GM19238 (cell line): ENCODE data around the gene HIC2.
"Not testable (repeated sequence)": the region's sequence is repeated elsewhere in the genome, so short reads cannot be mapped to it uniquely, and the experiment has no call there.

ENCODE experiments used
- DNase-seq: peaks from one replicate; pipeline ENCODE4 v3.0.0; 2011; ENCODE audit warnings: low spot score; ENCODE audit not compliant: insufficient read length

Gene HIC2

DNA sequence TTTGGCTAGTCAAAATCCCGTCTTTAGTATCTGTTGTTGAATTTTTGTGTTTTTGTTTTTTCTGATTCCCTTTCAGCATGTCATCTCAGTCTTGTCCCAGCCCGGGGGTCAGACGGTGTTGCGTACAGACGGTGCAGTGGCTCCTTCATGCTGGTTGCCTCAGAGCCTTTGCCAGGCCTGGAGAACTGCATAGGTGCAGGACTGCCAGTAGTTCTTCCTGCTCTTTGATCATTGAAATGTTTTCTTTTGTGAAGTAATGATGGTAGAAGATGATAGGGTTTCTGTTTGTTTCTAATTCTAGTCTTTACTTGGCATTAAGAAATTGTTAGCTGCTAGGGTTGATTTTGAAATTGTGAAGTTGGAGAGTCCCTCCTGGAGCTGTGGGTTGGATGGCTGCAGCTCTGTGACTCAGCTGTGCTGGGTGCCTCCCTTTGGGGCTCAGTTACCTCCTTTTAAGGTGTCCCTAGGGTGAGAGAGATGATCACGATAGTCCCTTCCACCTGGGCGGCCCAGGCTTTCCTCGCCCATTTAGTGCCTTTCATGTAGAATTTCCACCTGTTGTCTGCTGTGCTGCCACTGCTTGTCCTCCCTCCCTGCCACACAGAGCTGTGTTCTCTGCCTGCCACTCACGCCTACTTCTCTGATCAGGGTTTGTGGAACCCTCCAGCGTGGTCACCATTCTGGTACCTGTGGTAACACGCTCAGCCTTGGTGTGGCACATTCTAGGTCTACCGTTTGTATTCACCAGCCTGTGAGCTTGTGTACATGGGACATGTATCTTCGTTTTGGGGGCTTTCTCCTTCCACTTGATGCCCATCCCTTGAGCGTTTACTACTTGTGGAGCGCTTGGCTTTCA lies 17.4 kb downstream of the HIC2 start:
- not testable (repeated sequence) for DNase-seq

DNA sequence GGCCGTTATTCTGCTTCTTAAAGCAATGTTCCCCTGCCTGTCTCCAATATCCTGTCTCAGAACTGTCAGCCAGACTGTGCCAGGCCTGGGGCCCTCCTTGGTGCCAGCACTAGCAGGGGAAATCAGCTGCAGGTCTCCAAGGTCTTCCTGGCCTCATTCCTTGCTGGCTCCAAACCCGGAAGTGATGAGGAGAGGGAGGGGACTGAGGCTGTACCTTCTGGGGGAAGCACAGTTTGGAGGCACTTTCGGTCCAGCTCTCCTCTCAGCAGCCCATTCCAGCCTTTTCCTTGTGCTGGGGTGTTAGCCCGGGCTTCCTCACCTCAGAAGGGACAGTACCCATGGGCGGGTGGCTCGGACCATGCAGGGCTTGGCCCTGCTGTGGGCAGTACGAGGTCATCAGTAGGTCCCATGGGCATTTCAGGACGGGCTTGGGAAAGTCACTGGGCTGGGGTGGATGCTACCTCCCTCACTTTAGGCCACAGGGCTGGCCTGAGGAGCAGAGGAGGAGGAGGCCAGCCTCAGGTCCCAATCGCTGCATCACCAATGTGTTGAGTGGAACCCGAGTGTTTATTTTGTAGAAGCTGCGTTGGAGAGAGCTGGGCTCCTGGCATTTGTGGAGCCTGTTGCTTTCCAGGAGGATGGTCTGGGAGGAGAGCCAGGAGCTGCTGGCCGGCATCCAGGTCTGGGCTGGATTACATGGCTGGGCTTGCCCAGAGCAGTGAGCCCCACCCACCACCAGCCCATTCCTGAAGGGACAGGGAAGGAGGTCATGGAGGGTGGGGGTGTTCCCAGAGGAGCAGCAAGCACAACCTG lies 19.0 kb downstream of the HIC2 start:
- DNase-seq: not testable (repeated sequence)

DNA sequence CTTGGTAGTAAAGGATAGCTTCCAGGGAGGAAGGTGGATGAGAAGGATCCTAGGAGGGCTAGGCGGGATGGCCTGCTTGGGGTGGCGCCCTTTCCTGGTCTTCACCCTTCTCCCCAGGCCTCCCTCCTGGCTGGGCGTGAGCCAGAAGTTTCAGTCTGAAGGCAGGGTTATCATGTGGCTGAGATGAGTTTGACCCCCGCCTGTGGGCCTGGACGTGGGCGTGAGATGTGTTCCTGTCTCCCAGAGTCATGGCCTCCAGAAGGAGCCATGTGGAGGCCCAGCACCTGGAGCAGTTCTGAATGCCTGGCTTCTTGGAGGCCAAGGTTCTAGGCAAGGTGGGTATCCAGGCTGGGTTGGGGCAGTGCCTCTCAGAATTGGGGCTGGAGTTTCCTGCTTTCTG lies 20.8 kb downstream of the HIC2 start:
- DNase-seq: not testable (repeated sequence)

DNA sequence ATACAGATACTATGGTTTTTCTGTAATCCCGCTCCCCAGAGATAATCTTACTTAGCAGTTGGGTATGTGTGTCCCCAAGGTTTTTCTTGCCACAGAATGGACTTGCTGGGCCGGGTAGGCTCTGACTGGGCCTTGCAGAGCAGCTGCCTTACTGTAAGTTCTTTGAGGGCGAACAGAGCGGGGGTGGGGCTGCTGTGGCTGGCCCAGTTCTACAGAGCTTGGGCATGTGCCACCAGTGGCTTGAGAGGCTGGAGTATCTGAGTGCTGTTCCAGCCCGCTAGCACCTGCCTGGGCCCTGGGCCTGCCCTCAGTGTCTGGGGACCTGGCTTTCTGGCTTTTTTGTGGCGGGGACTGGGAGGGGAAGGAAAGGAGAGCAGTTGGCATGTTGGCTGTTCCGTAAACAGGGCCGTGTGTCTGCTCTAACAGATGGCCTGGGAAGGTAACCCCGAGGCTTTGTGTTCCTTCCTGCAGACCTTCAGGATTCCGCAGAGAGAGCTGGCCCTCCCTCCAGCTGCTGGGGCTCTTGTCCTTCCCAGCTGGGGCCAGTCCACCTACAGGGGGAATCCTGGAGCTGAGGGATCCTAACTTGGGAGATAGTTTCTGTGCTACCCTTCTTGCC lies 23.0 kb downstream of the HIC2 start:
- not testable (repeated sequence) for DNase-seq

DNA sequence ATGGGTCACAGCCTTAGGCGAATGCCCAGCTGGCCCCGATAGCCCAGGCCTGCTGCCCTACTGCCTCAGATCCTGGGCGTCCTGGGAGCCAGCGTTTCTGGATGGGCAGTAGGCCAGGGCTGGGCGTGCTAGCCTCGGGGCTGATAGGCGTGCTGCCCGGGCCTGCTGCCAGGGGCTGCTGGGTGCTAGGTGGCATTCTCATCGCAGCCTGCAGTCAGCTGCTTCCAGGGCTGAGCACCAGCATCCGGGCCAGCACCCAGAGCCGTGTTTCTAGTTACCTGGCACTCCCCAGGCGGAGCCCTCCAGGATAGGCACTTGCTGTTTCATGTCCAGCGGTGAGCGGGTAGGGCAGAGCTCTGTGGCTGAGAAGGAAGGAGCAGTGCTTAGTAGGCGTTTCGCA lies 23.5 kb downstream of the HIC2 start:
- DNase-seq: not testable (repeated sequence)

DNA sequence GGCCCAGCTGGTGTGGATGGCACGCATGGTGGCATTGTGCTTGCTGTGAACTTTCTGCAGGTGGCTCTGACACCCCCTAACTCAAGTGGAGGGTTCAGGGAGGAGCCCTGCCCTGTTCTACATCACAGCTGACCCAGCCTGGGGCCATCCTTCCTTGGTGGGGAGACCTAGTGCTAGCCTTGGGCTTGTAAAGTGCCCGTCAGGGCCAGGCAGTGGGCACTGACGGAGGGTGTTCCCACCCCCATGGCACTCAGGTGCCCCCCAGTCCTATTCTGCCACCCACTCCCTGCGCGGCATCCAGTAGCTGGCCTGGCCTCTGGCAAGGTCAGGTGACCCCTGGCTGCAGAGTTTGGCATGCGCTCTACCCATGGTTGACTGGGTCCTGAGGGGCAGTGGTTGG lies 24.0 kb downstream of the HIC2 start:
- not testable (repeated sequence) for DNase-seq

DNA sequence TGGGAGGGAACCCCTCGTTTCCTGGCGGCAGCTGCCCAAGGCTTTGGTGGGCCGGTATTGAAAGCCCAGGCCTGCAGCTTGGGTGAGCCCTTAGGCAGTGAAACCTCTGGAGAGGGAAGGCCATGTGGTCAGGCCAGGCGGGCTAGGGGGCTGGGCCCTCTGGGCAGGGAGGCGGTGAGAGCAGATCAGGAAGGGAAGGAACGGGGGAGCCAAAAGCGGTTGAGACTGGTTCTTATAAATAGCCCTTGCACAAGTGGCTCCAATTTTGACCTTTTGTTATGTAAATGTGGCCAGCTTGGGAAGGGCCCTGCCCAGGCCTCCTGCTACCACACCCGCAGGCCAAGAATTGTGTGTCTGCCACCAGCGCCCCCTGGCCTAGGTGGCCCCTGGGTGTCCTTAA lies 25.0 kb downstream of the HIC2 start:
- not testable (repeated sequence) for DNase-seq

DNA sequence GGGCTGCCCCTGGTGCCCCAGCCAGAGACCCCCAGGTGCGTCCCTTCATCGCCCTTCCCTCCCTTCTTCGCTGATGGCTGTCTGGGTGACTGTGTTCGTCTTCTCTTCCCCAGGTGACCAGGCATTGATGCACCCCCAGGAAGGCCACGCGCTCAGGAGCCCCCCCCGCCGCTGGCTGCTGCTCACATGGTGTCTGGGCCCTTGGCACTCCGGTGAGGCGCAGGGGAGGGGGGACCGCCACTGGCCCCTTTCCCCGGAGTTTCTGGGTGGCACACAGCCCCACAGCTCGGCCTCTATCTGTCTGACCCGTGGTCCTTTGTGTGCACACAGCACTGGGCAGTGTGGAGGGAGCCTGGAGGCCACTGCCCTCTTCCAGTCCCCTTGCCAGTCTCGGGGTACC lies 25.5 kb downstream of the HIC2 start:
- DNase-seq: not testable (repeated sequence)

DNA sequence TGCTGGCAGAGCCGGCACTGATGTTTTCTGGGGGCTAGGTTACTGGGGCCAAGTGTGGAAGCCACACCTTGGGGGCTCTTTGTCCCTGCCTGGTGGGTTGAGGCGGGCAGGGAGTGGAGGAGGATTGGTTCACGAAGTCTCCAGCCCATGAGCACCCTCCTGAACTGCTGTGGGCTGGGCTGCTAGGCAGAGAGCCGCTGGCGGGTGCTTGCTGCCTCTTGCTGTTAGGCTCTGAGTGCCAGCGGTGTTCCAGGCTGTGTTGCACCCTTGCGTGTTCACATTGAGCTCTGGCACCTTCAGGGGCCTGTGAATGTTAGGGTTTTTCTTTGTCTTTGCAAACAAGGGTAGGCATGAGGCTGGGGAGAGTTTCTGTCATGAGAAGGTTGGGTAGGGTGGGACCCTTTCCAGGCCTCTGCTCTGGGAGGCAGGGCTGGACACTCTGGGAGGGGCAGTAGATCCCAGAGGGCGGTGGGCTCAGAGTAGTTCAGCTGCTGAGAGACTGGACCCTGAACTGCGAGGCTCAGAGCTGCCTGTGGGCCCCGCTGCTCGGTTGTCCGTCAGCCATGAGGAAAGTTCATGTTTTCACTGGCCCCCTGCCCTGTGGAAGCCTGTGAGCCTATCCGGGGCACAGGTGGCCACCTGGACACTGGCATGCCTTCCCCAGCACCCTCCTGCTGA lies 26.0 kb downstream of the HIC2 start:
- no peak for DNase-seq

DNA sequence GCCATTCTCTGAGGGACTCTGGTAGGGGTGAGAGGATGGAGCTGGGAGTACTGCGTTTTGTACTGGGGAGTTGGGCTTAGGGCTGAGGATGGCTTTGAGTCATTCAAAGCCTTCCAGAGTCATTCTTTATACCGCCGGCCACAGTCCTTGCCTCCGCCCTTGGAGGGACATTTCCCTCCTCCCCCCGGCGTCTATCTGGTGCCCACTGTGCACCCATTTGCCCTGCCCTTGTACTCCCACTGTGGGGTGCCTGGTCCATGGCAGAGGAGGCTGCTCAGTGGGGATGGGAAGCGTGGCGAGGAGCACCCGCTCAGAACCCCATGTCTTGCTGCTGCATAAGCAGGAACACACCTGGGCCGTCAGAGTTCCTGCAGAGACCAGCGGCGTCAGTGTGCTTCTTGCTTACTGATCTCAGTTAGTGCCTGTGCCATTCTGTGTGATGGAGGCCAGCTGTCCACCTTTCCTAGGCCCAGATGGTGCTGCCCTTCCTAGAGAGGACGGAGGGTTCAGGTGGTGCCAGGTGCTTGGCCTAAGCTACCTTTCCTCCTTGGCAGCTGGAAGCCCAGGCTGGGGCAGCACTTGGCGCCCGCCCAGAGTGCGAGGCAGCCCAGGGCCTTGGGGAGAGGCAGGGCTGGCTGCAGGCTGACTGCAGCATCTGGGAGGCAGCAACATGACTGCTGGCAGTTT lies 26.7 kb downstream of the HIC2 start:
- DNase-seq: no peak

DNA sequence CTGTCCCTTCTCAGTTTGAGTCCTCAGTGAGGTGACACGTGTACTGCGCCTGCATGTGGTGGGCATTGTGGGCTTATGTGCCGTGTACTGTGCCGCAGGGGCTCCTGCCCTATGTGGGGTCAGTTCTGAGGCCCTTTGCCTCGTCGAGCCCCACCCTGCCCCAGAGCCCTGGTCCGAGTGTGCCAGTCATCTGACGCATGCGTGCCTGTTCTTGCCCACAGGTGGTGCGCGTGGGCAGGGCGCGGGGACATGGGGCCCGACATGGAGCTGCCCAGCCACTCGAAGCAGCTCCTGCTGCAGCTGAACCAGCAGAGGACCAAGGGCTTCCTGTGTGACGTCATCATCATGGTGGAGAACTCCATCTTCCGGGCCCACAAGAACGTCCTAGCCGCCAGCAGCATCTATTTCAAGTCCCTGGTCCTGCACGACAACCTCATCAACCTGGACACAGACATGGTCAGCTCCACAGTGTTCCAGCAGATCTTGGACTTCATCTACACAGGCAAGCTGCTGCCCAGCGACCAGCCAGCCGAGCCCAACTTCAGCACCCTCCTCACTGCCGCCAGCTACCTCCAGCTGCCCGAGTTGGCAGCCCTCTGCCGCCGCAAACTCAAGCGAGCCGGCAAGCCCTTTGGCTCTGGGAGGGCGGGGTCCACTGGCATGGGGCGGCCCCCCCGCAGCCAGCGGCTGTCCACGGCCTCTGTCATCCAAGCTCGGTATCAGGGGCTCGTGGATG lies 27.7 kb downstream of the HIC2 start:
- no peak for DNase-seq

DNA sequence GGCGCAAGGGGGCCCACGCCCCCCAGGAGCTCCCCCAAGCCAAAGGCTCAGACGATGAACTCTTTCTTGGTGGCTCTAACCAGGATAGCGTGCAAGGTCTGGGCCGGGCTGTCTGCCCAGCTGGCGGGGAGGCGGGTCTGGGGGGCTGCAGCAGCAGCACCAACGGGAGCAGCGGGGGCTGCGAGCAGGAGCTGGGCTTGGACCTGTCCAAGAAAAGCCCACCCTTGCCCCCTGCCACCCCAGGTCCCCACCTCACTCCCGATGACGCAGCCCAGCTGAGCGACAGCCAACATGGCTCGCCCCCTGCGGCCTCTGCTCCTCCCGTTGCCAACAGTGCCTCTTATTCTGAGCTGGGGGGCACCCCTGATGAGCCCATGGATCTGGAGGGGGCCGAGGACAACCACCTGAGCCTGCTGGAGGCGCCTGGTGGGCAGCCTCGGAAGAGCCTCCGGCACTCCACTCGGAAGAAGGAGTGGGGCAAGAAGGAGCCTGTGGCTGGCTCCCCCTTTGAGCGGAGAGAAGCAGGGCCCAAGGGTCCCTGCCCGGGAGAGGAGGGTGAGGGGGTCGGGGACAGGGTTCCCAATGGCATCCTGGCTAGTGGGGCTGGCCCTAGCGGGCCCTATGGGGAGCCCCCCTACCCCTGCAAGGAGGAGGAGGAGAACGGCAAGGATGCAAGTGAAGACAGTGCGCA lies 28.4 kb downstream of the HIC2 start:
- no peak for DNase-seq

DNA sequence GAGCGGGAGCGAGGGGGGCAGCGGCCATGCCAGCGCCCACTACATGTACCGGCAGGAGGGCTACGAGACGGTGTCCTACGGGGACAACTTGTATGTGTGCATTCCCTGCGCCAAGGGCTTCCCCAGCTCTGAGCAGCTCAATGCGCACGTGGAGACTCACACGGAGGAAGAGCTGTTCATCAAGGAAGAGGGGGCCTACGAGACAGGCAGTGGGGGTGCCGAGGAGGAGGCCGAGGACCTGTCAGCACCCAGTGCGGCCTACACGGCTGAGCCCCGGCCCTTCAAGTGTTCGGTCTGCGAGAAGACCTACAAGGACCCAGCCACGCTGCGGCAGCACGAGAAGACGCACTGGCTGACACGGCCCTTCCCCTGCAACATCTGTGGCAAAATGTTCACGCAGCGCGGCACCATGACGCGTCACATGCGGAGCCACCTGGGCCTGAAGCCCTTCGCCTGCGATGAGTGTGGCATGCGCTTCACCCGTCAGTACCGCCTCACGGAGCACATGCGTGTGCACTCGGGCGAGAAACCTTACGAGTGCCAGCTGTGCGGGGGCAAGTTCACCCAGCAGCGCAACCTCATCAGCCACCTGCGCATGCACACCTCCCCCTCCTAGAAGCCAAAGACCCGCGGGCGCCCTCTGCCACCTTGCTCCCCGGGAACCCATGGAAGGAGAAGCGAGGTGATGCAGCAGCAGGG lies 29.1 kb downstream of the HIC2 start:
- DNase-seq: no peak

DNA sequence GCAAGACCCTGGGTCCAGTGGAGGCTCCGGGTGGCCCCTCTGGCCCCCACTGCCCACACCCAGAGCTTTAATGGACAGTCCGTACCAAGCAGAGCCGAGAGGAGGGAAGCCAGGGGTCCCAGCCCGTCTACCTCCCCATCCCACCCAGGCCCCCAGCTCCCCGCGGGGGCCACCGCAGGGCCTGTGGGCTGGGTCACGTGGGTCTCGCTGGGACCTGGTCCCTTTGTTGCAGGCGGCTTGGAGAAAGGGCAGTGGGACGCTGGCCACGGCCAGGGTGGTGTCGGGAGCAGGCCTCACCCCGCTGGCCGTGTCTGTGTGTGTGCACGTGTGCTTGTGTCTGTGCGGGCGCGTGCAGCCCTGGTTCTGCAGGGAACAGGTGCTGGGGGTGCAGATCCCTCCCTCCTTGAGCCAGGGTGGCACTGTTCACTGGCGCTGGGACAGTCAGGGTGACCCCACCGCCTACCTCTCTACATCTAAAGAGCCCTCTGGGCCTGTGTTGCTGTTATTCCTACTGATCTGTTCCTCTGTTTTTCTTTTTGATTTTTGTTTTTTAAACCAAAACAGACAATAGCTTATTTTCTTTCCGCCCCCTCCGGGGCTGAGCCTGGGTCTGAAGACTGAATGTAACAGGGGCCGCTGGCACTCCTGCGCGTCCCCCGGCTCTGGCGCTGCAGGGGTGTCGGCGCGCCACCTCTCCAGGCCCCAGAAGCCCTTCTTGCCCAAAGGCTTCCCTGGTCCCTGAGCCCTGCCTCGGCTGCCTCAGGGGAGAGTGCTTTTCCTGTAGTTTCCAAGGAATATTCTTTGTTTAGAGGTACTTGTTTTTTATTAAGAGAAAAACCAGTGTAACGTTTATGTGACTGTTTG lies 29.9 kb downstream of the HIC2 start:
- DNase-seq: no peak

DNA sequence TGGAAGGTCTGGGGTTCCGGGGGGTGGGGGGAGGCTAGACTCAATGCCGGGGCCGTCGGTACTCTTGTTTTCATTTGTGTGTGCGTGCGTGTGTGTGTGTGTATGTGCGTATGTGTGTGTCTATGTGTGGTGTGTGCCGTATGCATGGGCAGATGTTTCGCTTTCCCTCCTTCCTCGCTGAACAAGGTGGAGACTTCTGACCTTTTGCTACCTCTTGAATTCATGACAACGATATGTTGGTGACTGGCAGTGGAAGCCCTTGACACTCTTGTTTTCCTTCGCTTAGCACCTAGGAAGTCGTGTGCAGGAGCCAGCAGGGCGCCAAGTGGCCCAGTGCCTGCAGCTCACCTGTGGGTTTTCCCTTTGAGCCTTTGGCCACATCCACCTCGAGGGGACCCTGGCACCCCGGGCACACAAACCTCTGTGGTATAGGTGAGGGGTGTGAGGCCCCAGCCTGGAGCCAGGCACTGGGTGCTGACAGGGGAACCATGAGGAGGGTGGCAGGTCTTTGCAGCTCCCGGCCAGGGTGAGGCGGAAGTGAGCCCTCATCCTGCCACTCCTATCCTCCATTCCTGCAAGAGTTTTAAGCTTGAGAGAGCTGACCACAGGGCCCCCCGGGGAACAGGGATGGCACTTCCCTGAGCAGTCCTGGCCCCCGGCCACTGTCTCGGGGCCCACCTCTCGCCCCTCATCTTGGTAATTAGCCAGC lies 30.7 kb downstream of the HIC2 start:
- no peak for DNase-seq

DNA sequence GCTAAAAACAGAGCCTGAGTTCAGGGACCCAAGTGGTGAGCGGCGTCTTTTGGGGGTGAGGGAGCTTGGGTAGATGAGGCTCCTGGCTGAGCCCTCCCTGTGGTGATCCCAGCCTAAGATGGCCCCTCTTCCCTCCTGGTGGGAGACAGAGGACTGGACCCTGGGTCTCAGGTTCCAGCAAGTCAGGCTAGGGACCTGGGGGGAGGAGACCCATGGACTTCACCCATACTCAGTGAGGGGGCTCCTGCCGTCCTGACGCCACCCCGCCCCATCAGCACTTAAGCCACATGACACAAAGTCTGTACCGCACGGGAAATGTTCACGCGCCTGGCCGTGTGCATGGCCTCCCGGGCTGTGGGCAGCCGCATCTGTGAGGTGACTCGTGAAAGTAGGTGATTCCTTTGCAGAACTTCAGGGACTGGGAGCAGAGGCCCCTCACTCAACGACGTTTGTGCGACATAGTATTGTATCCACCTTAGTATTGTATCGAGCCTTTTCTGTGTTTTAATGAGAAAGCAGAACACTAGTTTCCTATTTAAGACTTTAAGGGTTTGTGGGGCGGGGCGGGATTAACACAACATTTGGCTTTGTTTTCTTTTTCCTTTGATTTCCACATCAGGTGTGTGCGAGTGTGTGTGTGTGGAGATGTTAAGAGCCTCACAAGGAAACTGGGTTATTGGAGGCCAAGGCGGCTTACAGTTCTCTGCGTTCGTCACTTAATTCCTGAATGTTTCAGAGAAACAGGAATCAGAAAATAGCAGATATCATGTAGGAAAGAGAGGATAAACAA lies 31.7 kb downstream of the HIC2 start:
- no peak for DNase-seq
